Neuronal stem cell (in vitro differentiated cells): ENCODE measurements around the gene ADIPOR2.

Experiments used
- DNase-seq: peaks from one replicate; pipeline ENCODE4 v3.0.0-alpha.2; 2013; ENCODE audit warnings: low spot score
- H2AFZ ChIP-seq: one replicate; pipeline ENCODE4 v1.6.1; 2013; ENCODE audit warnings: mild to moderate bottlenecking, low read length, inconsistent platforms
- H2AK5ac ChIP-seq: 2 replicates; pipeline ENCODE4 v1.6.1; 2013; ENCODE audit warnings: low read depth, mild to moderate bottlenecking, inconsistent platforms, low read length, moderate library complexity, mixed read lengths
- H2BK120ac ChIP-seq: 2 replicates; pipeline ENCODE4 v1.6.1; 2013; ENCODE audit warnings: low read depth, mild to moderate bottlenecking, inconsistent platforms, low read length, moderate library complexity, mixed read lengths
- H2BK12ac ChIP-seq: one replicate; pipeline ENCODE4 v1.6.1; 2013; ENCODE audit warnings: low read length, inconsistent platforms
- H2BK15ac ChIP-seq: 2 replicates; pipeline ENCODE4 v1.6.1; 2013; ENCODE audit warnings: mild to moderate bottlenecking, low read length, inconsistent platforms, mixed read lengths
- H2BK5ac ChIP-seq: one replicate; pipeline ENCODE4 v1.6.1; 2013; ENCODE audit warnings: inconsistent platforms, mild to moderate bottlenecking, low read length, moderate library complexity
- H3K14ac ChIP-seq: one replicate; pipeline ENCODE4 v1.6.1; 2013; ENCODE audit warnings: low read length, inconsistent platforms
- H3K18ac ChIP-seq: 2 replicates; pipeline ENCODE4 v1.6.1; 2013; ENCODE audit warnings: low read length, inconsistent platforms
- H3K23ac ChIP-seq: 2 replicates; pipeline ENCODE4 v1.6.1; 2013; ENCODE audit warnings: low read depth, mild to moderate bottlenecking, mixed read lengths, low read length, inconsistent platforms; ENCODE audit not compliant: poor library complexity
- H3K27ac ChIP-seq: replicated peaks from 3 replicates; pipeline ENCODE4 v1.5.1; 2013; ENCODE audit warnings: low read length, inconsistent platforms
- H3K27me3 ChIP-seq, 3 experiments: 2 replicates each; pipeline ENCODE4 v1.6.1; 2013; ENCODE audit warnings: low read length in 3 of 3, mild to moderate bottlenecking in 2 of 3, inconsistent platforms in 1 of 3, low read depth in 1 of 3, mixed read lengths in 1 of 3, moderate library complexity in 1 of 3; ENCODE audit not compliant: control insufficient read depth in 3 of 3, insufficient read depth in 3 of 3
- H3K36me3 ChIP-seq, 2 donors: replicated peaks in 1 of 2; 2 replicates each; pipeline ENCODE4 v1.6.1; 2013; ENCODE audit warnings: low read length in 2 of 2; ENCODE audit not compliant: control insufficient read depth in 2 of 2, insufficient read depth in 2 of 2
- H3K4ac ChIP-seq: 2 replicates; pipeline ENCODE4 v1.6.1; 2013; ENCODE audit warnings: inconsistent platforms, mild to moderate bottlenecking, low read length, moderate library complexity
- H3K4me1 ChIP-seq, 2 donors: 1 replicate in 1 of 2; 2 replicates in 1 of 2; pipeline ENCODE4 v1.6.1; 2013; ENCODE audit warnings: low read length in 2 of 2, low read depth in 1 of 2; ENCODE audit not compliant: control insufficient read depth in 2 of 2, insufficient read depth in 1 of 2
- H3K4me2 ChIP-seq: one replicate; pipeline ENCODE4 v1.6.1; 2013; ENCODE audit warnings: mild to moderate bottlenecking, low read length, inconsistent platforms; ENCODE audit not compliant: insufficient read depth, poor library complexity, severe bottlenecking
- H3K4me3 ChIP-seq, 2 donors: 2 replicates each; pipeline ENCODE4 v1.5.1; 2013; ENCODE audit warnings: low read length in 2 of 2, mild to moderate bottlenecking in 2 of 2, inconsistent platforms in 1 of 2, moderate library complexity in 1 of 2
- H3K79me1 ChIP-seq: one replicate; pipeline ENCODE4 v1.6.1; 2013; ENCODE audit warnings: low read depth, mild to moderate bottlenecking, inconsistent platforms, low read length, moderate library complexity
- H3K9ac ChIP-seq: one replicate; pipeline ENCODE4 v1.6.1; 2013; ENCODE audit warnings: mild to moderate bottlenecking, low read depth, low read length, inconsistent platforms; ENCODE audit not compliant: poor library complexity
- H3K9me3 ChIP-seq, 2 donors: replicated peaks in 1 of 2; 2 replicates each; pipeline versions ENCODE3 to v1.6.1; 2013; ENCODE audit warnings: low read length in 2 of 2, mild to moderate bottlenecking in 2 of 2, inconsistent platforms in 1 of 2, low read depth in 1 of 2, mixed read lengths in 1 of 2, moderate library complexity in 1 of 2; ENCODE audit not compliant: control insufficient read depth in 2 of 2, insufficient read depth in 1 of 2
- H4K8ac ChIP-seq: one replicate; pipeline ENCODE4 v1.6.1; 2013; ENCODE audit warnings: low read depth, mild to moderate bottlenecking, inconsistent platforms, low read length, moderate library complexity
- H4K91ac ChIP-seq: one replicate; pipeline ENCODE4 v1.6.1; 2013; ENCODE audit warnings: low read length, low read depth, mild to moderate bottlenecking, inconsistent platforms; ENCODE audit not compliant: poor library complexity
- WGBS, 2 donors: extraction: QIAGEN DNeasy Blood & Tissue Kit; methylation state at CpG; one replicate each; pipeline ENCODE4 v1.1.7; 2013; ENCODE audit warnings: missing lambda C conversion rate in 2 of 2, mixed read lengths in 1 of 2; ENCODE audit not compliant: insufficient read length in 2 of 2, insufficient replicate concordance in 1 of 2; ENCODE audit errors: extremely low coverage in 2 of 2; 5-methylcytosine and 5-hydroxymethylcytosine counted together

The ADIPOR2 gene

GRCh38 chr12:1811948-1812291 is 121.0 kb downstream of the ADIPOR2 start:
- Histone ChIP-seq H3K27ac (no peak overlapping the region), H2AK5ac (no peak overlapping the region), H2AFZ (no peak overlapping the region), H3K4me1 (peaks cover 0 to 7% of the 10 kb centered on the region in 2 donors), H3K9me3 (peaks cover 6 to 8% of the 10 kb centered on the region in 2 donors), H3K9ac (no peak overlapping the region), H3K27me3 (peaks cover 0 to 15% (median 0%) of the 10 kb centered on the region in 3 experiments), H2BK5ac (no peak overlapping the region), H3K4me2 (no peak overlapping the region), H2BK15ac (no peak overlapping the region), H3K14ac (no peak overlapping the region), H3K23ac (no peak overlapping the region), H2BK12ac (no peak overlapping the region), H4K8ac (no peak overlapping the region), H3K4ac (no peak overlapping the region), H3K79me1 (no peaks in the 10 kb centered on the region), H3K36me3 (no peaks in the 10 kb centered on the region), H3K18ac (no peak overlapping the region), H4K91ac (no peak overlapping the region), H3K4me3 (no peak overlapping the region), H2BK120ac (no peak overlapping the region)
- no CpG with 5 or more reads among the region's 6 CpGs for WGBS, 2 donors
- no peak for DNase-seq

GRCh38 chr12:1812650-1813302 is 121.9 kb downstream of the ADIPOR2 start:
- Histone ChIP-seq H3K4me2 (no peak overlapping the region), H2BK15ac (no peak overlapping the region), H3K4me3 (no peak overlapping the region), H2BK12ac (no peak overlapping the region), H3K9me3 (peaks cover 10 to 12% of the 10 kb centered on the region in 2 donors), H4K8ac (no peak overlapping the region), H2BK5ac (no peak overlapping the region), H3K18ac (no peak overlapping the region), H3K9ac (no peak overlapping the region), H2BK120ac (no peak overlapping the region), H3K4ac (no peak overlapping the region), H4K91ac (no peak overlapping the region), H3K14ac (no peak overlapping the region), H3K79me1 (no peaks in the 10 kb centered on the region), H3K4me1 (peaks cover 0 to 7% of the 10 kb centered on the region in 2 donors), H3K27me3 (peaks cover 0 to 18% (median 0%) of the 10 kb centered on the region in 3 experiments), H3K23ac (no peak overlapping the region), H3K36me3 (no peaks in the 10 kb centered on the region), H2AK5ac (no peak overlapping the region), H2AFZ (no peak overlapping the region), H3K27ac (no peak overlapping the region)
- WGBS, 2 donors: no CpG with 5 or more reads among the region's 17 CpGs
- DNase-seq: no peak

GRCh38 chr12:1814266-1814665 is 123.4 kb downstream of the ADIPOR2 start:
- DNase-seq: no peak
- Histone ChIP-seq H2AK5ac (no peak overlapping the region), H3K4me1 (peaks cover 0 to 7% of the 10 kb centered on the region in 2 donors), H4K91ac (no peak overlapping the region), H2BK12ac (no peak overlapping the region), H3K14ac (no peak overlapping the region), H3K79me1 (no peaks in the 10 kb centered on the region), H2BK120ac (no peak overlapping the region), H3K9ac (no peak overlapping the region), H3K36me3 (no peaks in the 10 kb centered on the region), H2AFZ (no peak overlapping the region), H3K9me3 (peaks cover 8 to 12% of the 10 kb centered on the region in 2 donors), H3K27ac (no peak overlapping the region), H3K4me2 (no peak overlapping the region), H3K27me3 (peaks cover 0 to 22% (median under 1%) of the 10 kb centered on the region in 3 experiments), H3K23ac (no peak overlapping the region), H4K8ac (no peak overlapping the region), H3K4ac (no peak overlapping the region), H2BK5ac (no peak overlapping the region), H3K18ac (no peak overlapping the region), H2BK15ac (no peak overlapping the region), H3K4me3 (no peak overlapping the region)
- WGBS, 2 donors: no CpG with 5 or more reads among the region's 8 CpGs

GRCh38 chr12:1815108-1815507 is 124.2 kb downstream of the ADIPOR2 start:
- H3K4me1 ChIP-seq: peaks cover 4 to 7% of the 10 kb centered on the region in 2 donors
- H2BK5ac ChIP-seq: no peak overlapping the region
- H3K79me1 ChIP-seq: no peaks in the 10 kb centered on the region
- H3K23ac ChIP-seq: no peak overlapping the region
- no peak overlapping the region for H3K18ac ChIP-seq
- no peak overlapping the region for H4K8ac ChIP-seq
- no peak overlapping the region for H3K14ac ChIP-seq
- H2AK5ac ChIP-seq: no peak overlapping the region
- H3K4me2 ChIP-seq: no peak overlapping the region
- H3K27me3 ChIP-seq: peaks cover 0 to 31% (median 8%) of the 10 kb centered on the region in 3 experiments
- no peak overlapping the region for H2AFZ ChIP-seq
- no peak overlapping the region for H2BK15ac ChIP-seq
- no peak for DNase-seq
- H2BK120ac ChIP-seq: no peak overlapping the region
- H2BK12ac ChIP-seq: no peak overlapping the region
- no peak overlapping the region for H3K4ac ChIP-seq
- H3K4me3 ChIP-seq: no peak overlapping the region
- peaks cover 8 to 12% of the 10 kb centered on the region in 2 donors for H3K9me3 ChIP-seq
- no CpG with 5 or more reads among the region's 3 CpGs for WGBS, 2 donors
- H3K9ac ChIP-seq: no peak overlapping the region
- no peaks in the 10 kb centered on the region for H3K36me3 ChIP-seq
- H4K91ac ChIP-seq: no peak overlapping the region
- no peak overlapping the region for H3K27ac ChIP-seq
